ENCODE results near the gene TMEM151A. TPM values are rescaled to one million over a fixed set of nuclear protein-coding genes. Genes with fewer than 3 reads are reported as not detected.

The TMEM151A gene
- total and polyA plus RNA-seq, 8 donors: 0.46 to 19.6 (median 2.8) TPM; not detected in 2

- TF ChIP-seq EP300 (IDR thresholded peaks at IDR 0.05) (no peak), POLR2A (IDR thresholded peaks at IDR 0.05) (no peak), POLR2AphosphoS5 (IDR thresholded peaks at IDR 0.05) (no peak)
- TF ChIP-seq, protein P1, sequence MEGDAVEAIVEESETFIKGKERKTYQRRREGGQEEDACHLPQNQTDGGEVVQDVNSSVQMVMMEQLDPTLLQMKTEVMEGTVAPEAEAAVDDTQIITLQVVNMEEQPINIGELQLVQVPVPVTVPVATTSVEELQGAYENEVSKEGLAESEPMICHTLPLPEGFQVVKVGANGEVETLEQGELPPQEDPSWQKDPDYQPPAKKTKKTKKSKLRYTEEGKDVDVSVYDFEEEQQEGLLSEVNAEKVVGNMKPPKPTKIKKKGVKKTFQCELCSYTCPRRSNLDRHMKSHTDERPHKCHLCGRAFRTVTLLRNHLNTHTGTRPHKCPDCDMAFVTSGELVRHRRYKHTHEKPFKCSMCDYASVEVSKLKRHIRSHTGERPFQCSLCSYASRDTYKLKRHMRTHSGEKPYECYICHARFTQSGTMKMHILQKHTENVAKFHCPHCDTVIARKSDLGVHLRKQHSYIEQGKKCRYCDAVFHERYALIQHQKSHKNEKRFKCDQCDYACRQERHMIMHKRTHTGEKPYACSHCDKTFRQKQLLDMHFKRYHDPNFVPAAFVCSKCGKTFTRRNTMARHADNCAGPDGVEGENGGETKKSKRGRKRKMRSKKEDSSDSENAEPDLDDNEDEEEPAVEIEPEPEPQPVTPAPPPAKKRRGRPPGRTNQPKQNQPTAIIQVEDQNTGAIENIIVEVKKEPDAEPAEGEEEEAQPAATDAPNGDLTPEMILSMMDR (IDR thresholded peaks at IDR 0.05): no peak
- intact Hi-C loops (cut with DNase I; ENCODE audit: low total_unique reads): no loop called here
- peaks cover 0 to 2% (median 1%) of the 10 kb centered on the region in 4 donors for H3K36me3 ChIP-seq
- H3K4me1 ChIP-seq: peaks cover 26 to 36% (median 31%) of the 10 kb centered on the region in 4 donors
- no peaks in the 10 kb centered on the region for H3K9me3 ChIP-seq
- WGBS, 5 donors: 24 to 57% (median 46%) methylated on average over 7 to 21 of the region's 21 CpGs
- no peak overlapping the region for H3K4me3 ChIP-seq
- peak in 1 of 2 donors; percentile 77 for DNase-seq
- H3K27me3 ChIP-seq: no peaks in the 10 kb centered on the region
- H3K27ac ChIP-seq: peak overlapping the region in 4 of 5 donors; percentile 44 to 73 (median 72)
These were observed 34.8 kb downstream of the TMEM151A start for GRCh38 chr11:66326261-66327111.

DNA sequence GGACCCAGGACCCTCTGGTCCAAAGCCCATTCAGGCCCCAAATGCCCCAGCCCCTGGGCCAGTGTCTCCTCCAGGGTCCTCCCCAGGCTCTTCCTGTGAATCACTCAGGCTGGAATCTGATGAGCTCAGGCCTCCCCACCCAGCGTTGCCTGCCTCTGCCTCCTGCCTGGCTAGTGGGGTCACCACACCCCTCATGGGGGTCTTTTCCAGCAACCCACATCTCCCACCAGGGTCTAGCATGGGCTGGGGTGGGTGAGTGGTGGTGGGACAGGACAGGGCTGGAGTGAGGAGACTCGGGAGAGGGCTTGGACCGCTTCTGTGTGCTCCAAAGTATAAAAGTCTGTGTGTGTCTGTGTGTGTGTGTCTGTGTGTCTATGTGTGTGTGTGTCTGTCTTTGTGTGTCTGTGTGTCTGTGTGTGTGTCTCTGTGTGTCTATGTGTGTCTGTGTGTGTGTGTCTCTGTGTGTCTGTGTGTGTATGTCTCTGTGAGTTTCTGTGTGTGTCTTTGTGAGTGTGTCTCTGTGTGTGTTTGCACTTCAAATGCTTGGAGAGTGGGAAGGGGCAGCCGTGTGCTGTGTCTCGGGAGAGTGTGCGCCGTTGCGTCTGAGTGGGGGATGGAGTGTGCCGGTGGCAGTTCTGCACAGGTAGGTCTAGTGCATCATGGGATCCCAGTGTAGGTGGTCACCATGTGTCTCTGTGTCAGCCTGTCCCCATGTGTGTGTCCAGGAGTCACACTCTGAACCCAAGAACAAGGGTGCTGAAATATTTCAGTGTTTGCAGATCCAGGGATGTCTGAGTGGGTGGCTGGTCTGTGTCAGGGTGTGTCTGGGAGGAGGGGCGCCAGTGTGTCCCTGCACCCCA is 35.7 kb downstream of the TMEM151A start:
- peak in 1 of 2 donors; percentile 49 for DNase-seq
- H3K9me3 ChIP-seq: no peaks in the 10 kb centered on the region
- 81 to 88% (median 84%) methylated on average over 10 of the region's 10 CpGs for WGBS, 5 donors
- peaks cover 3 to 11% (median 10%) of the 10 kb centered on the region in 4 donors for H3K36me3 ChIP-seq
- H3K27me3 ChIP-seq: no peaks in the 10 kb centered on the region
- TF ChIP-seq EP300 (IDR thresholded peaks at IDR 0.05): no peak
- TF ChIP-seq, protein P1 (IDR thresholded peaks at IDR 0.05): no peak
- TF ChIP-seq POLR2AphosphoS5 (IDR thresholded peaks at IDR 0.05): no peak
- no peak for TF ChIP-seq POLR2A (IDR thresholded peaks at IDR 0.05)
- peak overlapping the region in 4 of 5 donors; percentile 44 to 73 (median 72) for H3K27ac ChIP-seq
- no peak overlapping the region for H3K4me3 ChIP-seq
- intact Hi-C loops (cut with DNase I; ENCODE audit: low total_unique reads): no loop called here
- H3K4me1 ChIP-seq: peaks cover 26 to 36% (median 31%) of the 10 kb centered on the region in 4 donors

- H3K4me3 ChIP-seq: no peak overlapping the region
- 48 to 72% (median 58%) methylated on average over 3 of the region's 3 CpGs for WGBS, 5 donors
- TF ChIP-seq EP300 (IDR thresholded peaks at IDR 0.05) (no peak), POLR2AphosphoS5 (IDR thresholded peaks at IDR 0.05) (no peak), POLR2A (IDR thresholded peaks at IDR 0.05) (no peak)
- TF ChIP-seq, protein P1 (IDR thresholded peaks at IDR 0.05): no peak
- no peaks in the 10 kb centered on the region for H3K9me3 ChIP-seq
- no peaks in the 10 kb centered on the region for H3K27me3 ChIP-seq
- no peak for DNase-seq
- H3K4me1 ChIP-seq: peaks cover 26 to 36% (median 31%) of the 10 kb centered on the region in 4 donors
- peaks cover 3 to 17% (median 16%) of the 10 kb centered on the region in 4 donors for H3K36me3 ChIP-seq
- H3K27ac ChIP-seq: peak overlapping the region in 3 of 5 donors; percentile 46 to 73 (median 73)
- intact Hi-C loops (cut with DNase I; ENCODE audit: low total_unique reads): no loop called here
These were observed 36.3 kb downstream of the TMEM151A start for GRCh38 chr11:66328031-66328301.
